IMR-90 (cell line): ENCODE measurements around the gene SLIT3. TPM values are rescaled to one million over a fixed set of nuclear protein-coding genes. Genes with fewer than 3 reads are reported as not detected.

ENCODE experiments used
- ATAC-seq: fragments of 200-7000 bp; cut with Tn5 transposase; 2 replicates; pipeline ENCODE4 v1.9.1; 2020; ENCODE audit warnings: low read depth, mild to moderate bottlenecking, moderate library complexity
- BruUV-seq: library from RNA; stranded (reverse); fragments of 400-500 nt; replicated peaks from 2 replicates; lab custom pipeline; 2021; lab: Mats Ljungman, UMichigan
- CTCF ChIA-PET: fragments of 300-600 bp; formaldehyde crosslinking; extraction: SDS; loops from one replicate; lab custom pipeline; 2021; ENCODE audit warnings: antibody characterized with exemption; lab: Yijun Ruan, JAX
- POLR2A ChIA-PET: fragments of 300-600 bp; sonication (Branson Sonifier 250); formaldehyde crosslinking; loops from one replicate; lab custom pipeline; 2022; ENCODE audit warnings: antibody characterized with exemption; ENCODE audit not compliant: unreplicated experiment; lab: Charles Lee
- DNase-seq: peaks from one replicate; pipeline ENCODE4 v3.0.0; 2013
- H2AFZ ChIP-seq: replicated peaks from 2 replicates; pipeline ENCODE3; 2013; ENCODE audit warnings: low read length, mild to moderate bottlenecking; ENCODE audit not compliant: poor library complexity
- H2AK5ac ChIP-seq: 2 replicates; pipeline ENCODE4 v1.6.1; 2013; ENCODE audit warnings: low read depth, low read length, inconsistent platforms
- H2AK9ac ChIP-seq: replicated peaks from 2 replicates; pipeline ENCODE3; 2013; ENCODE audit warnings: mild to moderate bottlenecking, low read depth, low read length, moderate library complexity; ENCODE audit not compliant: poor library complexity
- H2BK120ac ChIP-seq: 2 replicates; pipeline ENCODE4 v1.6.1; 2013; ENCODE audit warnings: low read depth, low read length, inconsistent platforms
- H2BK15ac ChIP-seq: 3 replicates; pipeline ENCODE4 v1.6.1; 2013; ENCODE audit warnings: low read depth, low read length, inconsistent platforms
- H2BK20ac ChIP-seq: 2 replicates; pipeline ENCODE4 v1.6.1; 2013; ENCODE audit warnings: low read depth, mild to moderate bottlenecking, inconsistent platforms, low read length, moderate library complexity
- H2BK5ac ChIP-seq: 2 replicates; pipeline ENCODE4 v1.6.1; 2013; ENCODE audit warnings: mild to moderate bottlenecking, low read depth, low read length, inconsistent platforms; ENCODE audit not compliant: poor library complexity, severe bottlenecking
- H3K14ac ChIP-seq: replicated peaks from 2 replicates; pipeline ENCODE4 v1.6.1; 2013; ENCODE audit warnings: low read depth, low read length, inconsistent platforms
- H3K18ac ChIP-seq: 2 replicates; pipeline ENCODE4 v1.6.1; 2013; ENCODE audit warnings: low read depth, low read length, control low read depth
- H3K23ac ChIP-seq: 2 replicates; pipeline ENCODE4 v1.6.1; 2013; ENCODE audit warnings: low read depth, low read length, inconsistent platforms
- H3K27ac ChIP-seq: 2 replicates; pipeline ENCODE4 v1.5.1; 2013; ENCODE audit warnings: mild to moderate bottlenecking, control low read depth, low read length; ENCODE audit not compliant: insufficient read depth
- H3K27me3 ChIP-seq: 2 replicates; pipeline ENCODE4 v1.6.1; 2013; ENCODE audit warnings: low read length; ENCODE audit not compliant: control insufficient read depth, insufficient read depth
- H3K36me3 ChIP-seq: 2 replicates; pipeline ENCODE4 v1.6.1; 2013; ENCODE audit warnings: low read length, mixed read lengths; ENCODE audit not compliant: control insufficient read depth, insufficient read depth
- H3K4ac ChIP-seq: 2 replicates; pipeline ENCODE4 v1.6.1; 2013; ENCODE audit warnings: low read depth, low read length, inconsistent platforms
- H3K4me1 ChIP-seq: 2 replicates; pipeline ENCODE4 v1.6.1; 2013; ENCODE audit warnings: low read length, mixed read lengths; ENCODE audit not compliant: control insufficient read depth, insufficient read depth
- H3K4me2 ChIP-seq: 2 replicates; pipeline ENCODE4 v1.6.1; 2013; ENCODE audit warnings: low read depth, mild to moderate bottlenecking, control low read depth, low read length, moderate library complexity
- H3K4me3 ChIP-seq: 2 replicates; pipeline ENCODE4 v1.5.1; 2013; ENCODE audit warnings: low read depth, mild to moderate bottlenecking, control low read depth, low read length, moderate library complexity; ENCODE audit not compliant: insufficient read depth
- H3K56ac ChIP-seq: 2 replicates; pipeline ENCODE4 v1.6.1; 2013; ENCODE audit warnings: low read length, inconsistent platforms; ENCODE audit not compliant: insufficient read depth; ENCODE audit errors: extremely low read depth
- H3K79me1 ChIP-seq, 2 experiments: 2 replicates each; pipeline ENCODE4 v1.6.1; 2013; ENCODE audit warnings: low read length in 2 of 2, inconsistent platforms in 1 of 2, low read depth in 1 of 2
- H3K9ac ChIP-seq: 2 replicates; pipeline ENCODE4 v1.6.1; 2013; ENCODE audit warnings: low read depth, low read length, control low read depth
- H3K9me1 ChIP-seq: 2 replicates; pipeline ENCODE4 v1.6.1; 2013; ENCODE audit warnings: low read length, inconsistent platforms; ENCODE audit not compliant: insufficient read depth
- H3K9me3 ChIP-seq: 2 replicates; pipeline ENCODE4 v1.6.1; 2013; ENCODE audit warnings: low read length; ENCODE audit not compliant: control insufficient read depth, insufficient read depth
- H4K20me1 ChIP-seq: 2 replicates; pipeline ENCODE4 v1.6.1; 2013; ENCODE audit warnings: low read length, inconsistent platforms; ENCODE audit not compliant: insufficient read depth
- H4K5ac ChIP-seq: 2 replicates; pipeline ENCODE4 v1.6.1; 2013; ENCODE audit warnings: mild to moderate bottlenecking, low read depth, low read length, control low read depth
- H4K8ac ChIP-seq, 2 experiments: 2 replicates each; pipeline ENCODE4 v1.6.1; 2013; ENCODE audit warnings: low read depth in 2 of 2, low read length in 2 of 2, control low read depth in 1 of 2, inconsistent platforms in 1 of 2
- H4K91ac ChIP-seq: 2 replicates; pipeline ENCODE4 v1.6.1; 2013; ENCODE audit warnings: low read depth, low read length, inconsistent platforms; ENCODE audit not compliant: insufficient read depth
- BHLHE40 ChIP-seq: fragments of 150-350 bp; IDR thresholded peaks from 2 replicates; pipeline ENCODE4 v1.6.1; 2016; ENCODE audit warnings: mild to moderate bottlenecking, low read depth, low read length
- CEBPB ChIP-seq: IDR thresholded peaks from 2 replicates; pipeline ENCODE4 v1.6.1; 2012; ENCODE audit warnings: low read depth, low read length, improper control_type of control experiment
- CHD1 ChIP-seq: IDR thresholded peaks from 2 replicates; pipeline ENCODE4 v1.6.1; 2012; ENCODE audit warnings: low read depth, low read length, improper control_type of control experiment
- ELK1 ChIP-seq: fragments of 150-350 bp; IDR thresholded peaks from 2 replicates; pipeline ENCODE4 v1.6.1; 2016; ENCODE audit warnings: low read depth, mild to moderate bottlenecking, low read length, moderate library complexity, borderline replicate concordance
- FOS ChIP-seq: fragments of 150-350 bp; IDR thresholded peaks from 2 replicates; pipeline ENCODE4 v1.6.1; 2016; ENCODE audit warnings: low read depth, low read length
- MAFK ChIP-seq: IDR thresholded peaks from 2 replicates; pipeline ENCODE4 v1.6.1; 2012; ENCODE audit warnings: low read depth, low read length, improper control_type of control experiment
- MAZ ChIP-seq: IDR thresholded peaks from 2 replicates; pipeline ENCODE4 v1.6.1; 2012; ENCODE audit warnings: low read depth, mild to moderate bottlenecking, low read length, improper control_type of control experiment, moderate library complexity, borderline replicate concordance
- MXI1 ChIP-seq: IDR thresholded peaks from 2 replicates; pipeline ENCODE4 v1.6.1; 2012; ENCODE audit warnings: low read depth, mild to moderate bottlenecking, low read length, moderate library complexity, borderline replicate concordance
- NFE2L2 ChIP-seq: fragments of 150-350 bp; IDR thresholded peaks from 2 replicates; pipeline ENCODE4 v1.6.1; 2016; ENCODE audit warnings: low read depth, mild to moderate bottlenecking, low read length
- POLR2A ChIP-seq: IDR thresholded peaks from 2 replicates; pipeline ENCODE4 v1.6.1; 2012; ENCODE audit warnings: mild to moderate bottlenecking, low read depth, low read length
- RAD21 ChIP-seq: IDR thresholded peaks from 2 replicates; pipeline ENCODE4 v1.6.1; 2012; ENCODE audit warnings: low read length, improper control_type of control experiment
- RCOR1 ChIP-seq: IDR thresholded peaks from 2 replicates; pipeline ENCODE4 v1.6.1; 2012; ENCODE audit warnings: mild to moderate bottlenecking, low read length, improper control_type of control experiment; ENCODE audit not compliant: insufficient replicate concordance
- RFX5 ChIP-seq: IDR thresholded peaks from 2 replicates; pipeline ENCODE4 v1.8.0; 2012; ENCODE audit warnings: low read depth, mild to moderate bottlenecking, low read length, moderate library complexity
- SMC3 ChIP-seq: fragments of 150-350 bp; IDR thresholded peaks from 2 replicates; pipeline ENCODE4 v1.6.1; 2016; ENCODE audit warnings: low read depth, mild to moderate bottlenecking, antibody characterized with exemption, low read length, moderate library complexity
- WGBS, 2 experiments: methylation state at CpG; one replicate each; pipeline versions ENCODE4 v1.1.5 to v1.1.7; 2013; ENCODE audit warnings: missing lambda C conversion rate in 2 of 2; ENCODE audit not compliant: insufficient read length in 1 of 2; ENCODE audit errors: extremely low coverage in 2 of 2; 5-methylcytosine and 5-hydroxymethylcytosine counted together
- dilution Hi-C: fragments of 300-500 bp; cut with HindIII; formaldehyde crosslinking; loops from one replicate; pipeline ENCODE4 v1.14.3; 2018; ENCODE audit warnings: low sequenced_read_pairs; ENCODE audit not compliant: unreplicated experiment
- in situ Hi-C: fragments of 300-500 bp; cut with MboI; formaldehyde crosslinking; loops from 3 replicates; pipeline ENCODE4 v1.14.3; 2019; ENCODE audit warnings: low sequenced_read_pairs, inconsistent platforms, mixed read lengths
- intact Hi-C: fragments of 100-400 bp; cut with micrococcal nuclease; formaldehyde crosslinking; loops from 2 replicates; pipeline ENCODE4 v1.10.0; 2022
- polyA plus RNA-seq, 3 experiments: library from polyadenylated mRNA; depleted of rRNA; stranded (reverse); fragments of >200 nt; gene quantifications; 2 replicates each; pipeline ENCODE4 v1.2.3, GENCODE V29; 2012; ENCODE audit warnings: low replicate concordance in 1 of 3
- total RNA-seq: library from RNA; depleted of rRNA; stranded (reverse); fragments of >200 nt; gene quantifications from 2 replicates; pipeline ENCODE4 v1.2.3, GENCODE V29; 2012
- TF ChIP-seq, protein P1 (sequence below): conservative IDR thresholded peaks from 2 replicates; pipeline ENCODE4 v1.5.1; 2012; ENCODE audit warnings: mild to moderate bottlenecking, low read depth, low read length, improper control_type of control experiment
- TF ChIP-seq, protein P2 (sequence below): fragments of 150-350 bp; IDR thresholded peaks from 2 replicates; pipeline ENCODE4 v1.6.1; 2017; ENCODE audit warnings: mild to moderate bottlenecking, antibody characterized with exemption, low read length, low read depth

Gene SLIT3
- total and polyA plus RNA-seq, 2 of the 4 experiments (the other 2 are of a cell fraction), result 0.18 to 0.50 TPM

- Histone ChIP-seq H3K4ac (no peak overlapping the region), H3K36me3 (no peaks in the 10 kb centered on the region)
- CTCF ChIA-PET, result interaction anchor here (1.5 kb wide), 1 partner anchor 11 kb away, joined by 3 read pairs; no protein-coding TSS in a partner anchor
Observed at GRCh38 chr5:168899673-168900072, 401.3 kb downstream of the SLIT3 start.

More at GRCh38 chr5:168899673-168900072, 401.3 kb downstream of the SLIT3 start:
- Histone ChIP-seq H3K23ac (no peak overlapping the region), H3K56ac (no peak overlapping the region), H4K20me1 (no peaks in the 10 kb centered on the region), H4K91ac (no peak overlapping the region), H3K27me3 (no peaks in the 10 kb centered on the region), H2AFZ (no peak overlapping the region), H3K14ac (no peak overlapping the region), H3K4me2 (no peak overlapping the region), H3K27ac (no peak overlapping the region), H2AK5ac (no peak overlapping the region), H2AK9ac (no peak overlapping the region), H3K79me1 (no peaks in the 10 kb centered on the region), H3K9me1 (no peaks in the 10 kb centered on the region), H2BK5ac (no peak overlapping the region), H3K18ac (no peak overlapping the region), H3K4me3 (no peak overlapping the region), H3K9ac (no peak overlapping the region), H2BK20ac (no peak overlapping the region), H3K4me1 (no peaks in the 10 kb centered on the region), H4K8ac (no peak overlapping the region), H2BK120ac (no peak overlapping the region), H3K9me3 (no peaks in the 10 kb centered on the region), H4K5ac (no peak overlapping the region), H2BK15ac (no peak overlapping the region)
- DNase-seq (no peak), ATAC-seq (no peak)
- TF ChIP-seq SMC3 (no peak), CEBPB (no peak), MXI1 (no peak), CHD1 (no peak), NFE2L2 (no peak), RFX5 (no peak), MAZ (no peak), POLR2A (no peak), FOS (no peak), MAFK (no peak), RCOR1 (no peak), RAD21 (no peak), ELK1 (no peak), BHLHE40 (no peak)
- TF ChIP-seq, protein P1, sequence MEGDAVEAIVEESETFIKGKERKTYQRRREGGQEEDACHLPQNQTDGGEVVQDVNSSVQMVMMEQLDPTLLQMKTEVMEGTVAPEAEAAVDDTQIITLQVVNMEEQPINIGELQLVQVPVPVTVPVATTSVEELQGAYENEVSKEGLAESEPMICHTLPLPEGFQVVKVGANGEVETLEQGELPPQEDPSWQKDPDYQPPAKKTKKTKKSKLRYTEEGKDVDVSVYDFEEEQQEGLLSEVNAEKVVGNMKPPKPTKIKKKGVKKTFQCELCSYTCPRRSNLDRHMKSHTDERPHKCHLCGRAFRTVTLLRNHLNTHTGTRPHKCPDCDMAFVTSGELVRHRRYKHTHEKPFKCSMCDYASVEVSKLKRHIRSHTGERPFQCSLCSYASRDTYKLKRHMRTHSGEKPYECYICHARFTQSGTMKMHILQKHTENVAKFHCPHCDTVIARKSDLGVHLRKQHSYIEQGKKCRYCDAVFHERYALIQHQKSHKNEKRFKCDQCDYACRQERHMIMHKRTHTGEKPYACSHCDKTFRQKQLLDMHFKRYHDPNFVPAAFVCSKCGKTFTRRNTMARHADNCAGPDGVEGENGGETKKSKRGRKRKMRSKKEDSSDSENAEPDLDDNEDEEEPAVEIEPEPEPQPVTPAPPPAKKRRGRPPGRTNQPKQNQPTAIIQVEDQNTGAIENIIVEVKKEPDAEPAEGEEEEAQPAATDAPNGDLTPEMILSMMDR, result no peak
- TF ChIP-seq, protein P2, sequence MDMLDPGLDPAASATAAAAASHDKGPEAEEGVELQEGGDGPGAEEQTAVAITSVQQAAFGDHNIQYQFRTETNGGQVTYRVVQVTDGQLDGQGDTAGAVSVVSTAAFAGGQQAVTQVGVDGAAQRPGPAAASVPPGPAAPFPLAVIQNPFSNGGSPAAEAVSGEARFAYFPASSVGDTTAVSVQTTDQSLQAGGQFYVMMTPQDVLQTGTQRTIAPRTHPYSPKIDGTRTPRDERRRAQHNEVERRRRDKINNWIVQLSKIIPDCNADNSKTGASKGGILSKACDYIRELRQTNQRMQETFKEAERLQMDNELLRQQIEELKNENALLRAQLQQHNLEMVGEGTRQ, result no peak
- in situ Hi-C loops, result no loop called here
- dilution Hi-C loops, result no loop called here
- no CpG with 5 or more reads among the region's 3 CpGs for WGBS, 2 experiments
- intact Hi-C loops, result no loop called here
- POLR2A ChIA-PET, result no interaction called here
- no TSS peak for BruUV-seq
